GM18868 (cell line): Measurements from ENCODE around the gene RGS14.
A peak's percentile ranks its signal among the peaks of the same experiment; 100 is the strongest.
"Not testable (repeated sequence)": the region's sequence is repeated elsewhere in the genome, so short reads cannot be mapped to it uniquely, and the experiment has no call there.

Source experiments
- ATAC-seq: cut with Tn5 transposase; IDR thresholded peaks from one replicate; pipeline ENCODE4 v1.9.1; 2021; ENCODE audit warnings: mild to moderate bottlenecking, moderate library complexity; ENCODE audit not compliant: unreplicated experiment

Gene RGS14

GRCh38 chr5:177346820-177347219, 10.9 kb upstream of the RGS14 start:
- ATAC-seq, result no peak

GRCh38 chr5:177347699-177348098, 10.0 kb upstream of the RGS14 start:
- no peak for ATAC-seq

GRCh38 chr5:177349362-177349647, 8.4 kb upstream of the RGS14 start:
- no peak for ATAC-seq

GRCh38 chr5:177349762-177350161, 8.0 kb upstream of the RGS14 start:
- no peak for ATAC-seq

GRCh38 chr5:177350776-177351391, 6.8 kb upstream of the RGS14 start:
- ATAC-seq, result no peak

GRCh38 chr5:177351392-177352329, 6.1 kb upstream of the RGS14 start, which contains the start of gene LMAN2:
LMAN2 (minus strand) TSS chr5:177351668; CDS start chr5:177351647, 21 bp downstream.
- ATAC-seq, result peak; percentile 95

GRCh38 chr5:177353093-177353492, 4.6 kb upstream of the RGS14 start:
- ATAC-seq, result no peak

GRCh38 chr5:177354256-177354655, 3.5 kb upstream of the RGS14 start:
- ATAC-seq, result no peak

- ATAC-seq, result no peak
Measured at GRCh38 chr5:177354711-177355110, 3.0 kb upstream of the RGS14 start.

- no peak for ATAC-seq
Measured at GRCh38 chr5:177355162-177355867, 2.4 kb upstream of the RGS14 start.

GRCh38 chr5:177355868-177356168, 1.9 kb upstream of the RGS14 start:
- ATAC-seq, result no peak

GRCh38 chr5:177356746-177357145, 978 bp upstream of the RGS14 start:
- no peak for ATAC-seq

- no peak for ATAC-seq
Measured at GRCh38 chr5:177357146-177357458, 622 bp upstream of the RGS14 start.

- ATAC-seq, result no peak
Measured at GRCh38 chr5:177358370-177358819, 671 bp downstream of the RGS14 start.

GRCh38 chr5:177359451-177359851, 1.7 kb downstream of the RGS14 start:
- no peak for ATAC-seq

- no peak for ATAC-seq
Measured at GRCh38 chr5:177359860-177360259, 2.1 kb downstream of the RGS14 start.

GRCh38 chr5:177360740-177361139, 3.0 kb downstream of the RGS14 start:
- ATAC-seq, result not testable (repeated sequence)

GRCh38 chr5:177361418-177362291, 3.9 kb downstream of the RGS14 start:
- no peak for ATAC-seq

- no peak for ATAC-seq
Measured at GRCh38 chr5:177362292-177362609, 4.5 kb downstream of the RGS14 start.

- ATAC-seq, result peak; percentile 35
Measured at GRCh38 chr5:177362610-177363507, 5.1 kb downstream of the RGS14 start.
